NCI-H1930 (cell line): ENCODE data around the gene MIPOL1.
"Not testable (repeated sequence)": the region's sequence is repeated elsewhere in the genome, so short reads cannot be mapped to it uniquely, and the experiment has no call there.

Source experiments
- DNase-seq, 2 experiments: peaks; one replicate each; lab custom pipeline; 2025; lab: John Stamatoyannopoulos, UW

The MIPOL1 gene

DNA sequence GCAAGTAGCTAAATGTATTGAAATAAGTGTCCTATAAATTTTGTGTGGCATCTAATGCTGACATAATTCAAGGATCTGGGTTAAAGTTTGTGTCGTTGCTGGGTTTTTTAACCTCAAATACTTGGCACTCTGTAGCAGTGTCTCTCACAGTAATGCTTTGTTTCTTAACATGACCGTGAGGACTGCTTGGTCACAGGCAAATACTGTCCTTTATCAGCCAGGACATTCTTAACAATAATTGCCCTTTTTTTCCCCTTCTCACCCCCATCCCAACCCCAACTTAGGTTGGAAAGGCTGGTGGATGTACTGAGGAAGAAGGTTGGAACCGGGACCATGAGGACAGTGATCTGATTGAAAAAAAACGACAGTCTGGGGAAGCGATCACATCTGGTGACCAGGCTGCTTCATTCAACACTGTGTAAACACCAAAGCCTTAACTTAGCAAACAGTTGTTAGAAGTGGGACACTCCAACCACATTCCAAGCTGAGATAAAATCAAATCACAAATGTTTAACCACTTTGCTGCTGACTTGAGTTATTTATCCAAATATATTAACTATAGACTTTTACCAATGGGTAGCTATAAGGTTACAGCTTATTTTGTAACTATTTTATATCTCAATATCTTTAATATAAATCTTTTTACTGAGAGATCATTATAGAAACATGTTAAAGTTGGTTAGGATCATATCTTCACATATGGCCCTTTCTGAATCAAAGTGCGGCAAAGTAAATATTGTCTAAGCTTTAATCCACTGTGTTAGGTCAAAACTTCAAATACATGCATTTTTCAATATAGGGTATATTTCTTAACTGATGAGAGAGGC, 349.1 kb downstream of the MIPOL1 start:
- no peak for DNase-seq

DNA sequence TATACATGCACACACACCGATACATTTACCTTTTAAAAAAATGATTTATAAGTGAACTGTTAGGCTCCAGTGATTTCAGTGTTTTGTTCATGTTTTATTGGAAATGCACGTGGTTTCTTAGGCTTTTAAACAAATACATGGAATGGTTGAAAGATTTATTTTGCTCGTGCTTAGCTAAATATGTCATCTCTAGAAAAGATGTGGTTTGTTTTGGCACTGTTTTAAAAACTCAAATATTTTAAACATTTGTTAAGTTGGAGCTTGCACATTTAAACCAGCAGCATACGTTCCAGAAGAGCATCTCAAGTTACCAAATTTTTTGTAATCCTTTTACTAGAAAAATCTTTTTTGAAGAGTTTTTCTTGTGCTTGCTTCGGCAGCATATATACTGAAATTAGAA, 352.8 kb downstream of the MIPOL1 start:
- DNase-seq, result no peak

DNA sequence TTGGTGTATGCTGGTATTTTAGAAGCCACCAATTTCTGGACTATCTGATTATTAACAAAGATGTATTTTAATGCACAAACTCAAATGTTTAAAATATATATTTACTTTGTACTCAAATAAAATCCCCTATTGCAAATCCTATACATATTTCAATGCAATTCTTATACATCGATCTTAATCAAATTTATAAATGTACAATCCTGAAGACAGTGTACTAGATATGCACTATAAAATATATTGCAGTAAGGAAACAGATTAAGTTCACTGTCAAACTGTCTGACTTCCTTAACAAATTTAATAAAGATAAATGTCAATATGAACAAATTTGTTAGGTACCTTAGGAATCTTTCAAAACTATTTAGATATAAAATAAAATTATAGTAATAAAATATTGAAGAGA, 353.4 kb downstream of the MIPOL1 start:
- no peak for DNase-seq

DNA sequence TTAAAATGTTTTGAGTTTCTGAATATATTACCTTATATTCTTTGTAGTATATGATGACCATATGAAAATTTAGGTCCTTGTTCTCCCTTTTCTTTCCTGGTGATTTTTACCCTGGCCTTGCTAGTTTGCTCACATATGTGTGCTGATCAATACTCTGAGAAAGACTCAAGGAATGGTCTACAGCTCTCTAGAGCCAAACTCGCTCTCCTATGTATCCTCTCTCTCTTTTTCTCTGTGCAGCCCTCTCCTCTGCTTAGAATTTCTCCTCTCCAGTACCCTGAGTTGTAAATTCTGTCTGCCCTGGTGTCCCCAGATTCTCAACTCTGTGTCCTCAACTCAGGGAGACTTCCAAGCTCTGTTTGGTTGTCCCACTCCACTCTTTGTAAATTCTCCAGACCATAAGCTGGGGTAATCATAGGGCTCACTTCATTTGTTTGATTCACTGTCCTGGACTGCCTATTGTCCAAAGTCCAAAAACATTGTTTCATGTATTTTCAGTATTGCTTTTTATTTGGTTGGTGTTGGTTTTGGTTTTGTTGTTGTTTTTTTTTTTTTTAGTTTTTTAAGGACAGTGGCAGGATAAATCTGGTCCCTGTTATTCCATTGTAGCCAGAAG, 356.3 kb downstream of the MIPOL1 start:
- DNase-seq, result no peak

DNA sequence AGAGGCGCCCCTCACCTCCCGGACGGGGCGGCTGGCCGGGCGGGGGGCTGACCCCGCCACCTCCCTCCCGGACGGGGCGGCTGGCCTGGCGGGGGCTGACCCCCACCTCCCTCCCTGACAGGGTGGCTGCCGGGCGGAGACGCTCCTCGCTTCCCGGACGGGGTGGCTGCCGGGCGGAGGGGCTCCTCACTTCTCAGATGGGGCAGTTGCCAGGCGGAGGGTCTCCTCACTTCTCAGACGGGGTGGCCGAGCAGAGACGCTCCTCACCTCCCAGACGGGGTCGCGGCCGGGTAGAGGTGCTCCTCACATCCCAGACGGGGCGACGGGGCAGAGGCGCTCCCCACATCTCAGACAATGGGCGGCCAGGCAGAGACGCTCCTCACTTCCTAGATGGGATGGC, 357.9 kb downstream of the MIPOL1 start:
- DNase-seq, result not testable (repeated sequence)

DNA sequence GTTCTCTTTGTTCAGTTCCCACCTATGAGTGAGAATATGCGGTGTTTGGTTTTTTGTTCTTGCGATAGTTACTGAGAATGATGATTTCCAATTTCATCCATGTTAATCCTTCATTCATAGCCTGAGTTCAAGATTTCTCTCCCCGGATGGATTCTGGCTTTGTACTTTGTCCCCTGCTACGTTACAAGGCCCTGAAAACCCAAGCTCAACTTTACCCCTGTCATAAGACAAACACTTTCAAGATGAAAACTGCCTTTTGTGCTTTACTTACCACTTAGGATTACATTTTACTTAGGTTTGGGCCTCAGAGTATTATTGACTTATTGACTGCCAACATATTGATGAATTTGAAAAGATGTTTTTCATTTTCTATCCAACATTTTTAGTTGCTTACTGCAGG, 361.0 kb downstream of the MIPOL1 start:
- no peak for DNase-seq

DNA sequence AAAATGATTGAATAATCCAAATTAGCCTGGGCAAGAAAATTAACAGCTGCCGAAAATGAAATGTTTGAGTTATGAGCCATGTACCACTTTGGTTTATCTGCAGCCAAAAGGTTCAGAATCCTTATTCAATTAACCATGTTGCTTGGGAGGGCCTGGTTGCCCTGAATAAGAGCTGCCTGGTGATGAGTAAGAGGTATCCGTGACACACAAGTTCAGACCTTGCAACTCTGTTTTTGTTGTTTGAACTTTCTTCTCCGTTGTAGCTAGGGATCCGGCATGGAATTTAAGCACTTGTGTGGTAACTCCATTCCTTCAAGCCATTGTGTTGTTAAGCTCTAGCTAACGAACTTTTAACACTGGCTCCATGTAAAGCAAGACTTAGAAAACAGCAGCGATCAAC, 361.6 kb downstream of the MIPOL1 start:
- no peak for DNase-seq

DNA sequence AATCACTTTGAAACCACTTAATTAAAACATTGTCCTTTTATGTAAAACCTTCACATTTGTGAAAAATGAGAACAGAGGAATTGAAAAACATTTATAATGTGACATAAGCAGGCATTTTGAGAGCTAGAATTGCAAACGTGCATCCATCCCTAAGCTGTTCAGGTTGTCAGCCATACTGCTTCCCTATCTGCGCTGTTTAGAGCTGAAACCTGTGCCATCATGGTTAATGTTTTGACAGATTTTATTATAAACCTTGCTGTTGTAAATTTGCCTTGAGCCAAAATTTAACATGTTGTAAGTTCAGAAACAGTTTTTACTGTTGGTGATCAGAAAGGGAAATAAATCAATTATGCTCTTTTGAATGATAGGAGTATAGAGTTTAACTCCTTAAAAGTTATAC, 365.5 kb downstream of the MIPOL1 start:
- DNase-seq, result no peak

DNA sequence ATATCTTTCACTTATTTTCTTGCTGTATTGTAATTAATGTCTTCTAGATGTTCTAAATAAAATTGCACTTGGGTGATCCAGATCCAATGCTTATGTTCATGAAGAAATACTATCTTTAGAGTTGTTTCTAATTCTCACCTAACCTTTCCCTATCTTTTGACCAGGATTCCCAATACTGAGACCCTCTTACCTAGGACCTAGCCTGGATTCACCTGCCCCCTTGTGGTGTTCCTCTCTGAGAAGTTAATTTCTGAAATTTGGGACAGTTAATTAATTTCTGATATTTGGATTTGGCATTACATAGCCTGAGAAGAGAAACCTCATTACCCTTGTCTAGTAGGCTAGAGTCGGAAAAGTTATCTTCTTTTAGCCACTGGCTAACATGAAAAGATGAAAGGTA, 367.8 kb downstream of the MIPOL1 start:
- DNase-seq, result no peak

DNA sequence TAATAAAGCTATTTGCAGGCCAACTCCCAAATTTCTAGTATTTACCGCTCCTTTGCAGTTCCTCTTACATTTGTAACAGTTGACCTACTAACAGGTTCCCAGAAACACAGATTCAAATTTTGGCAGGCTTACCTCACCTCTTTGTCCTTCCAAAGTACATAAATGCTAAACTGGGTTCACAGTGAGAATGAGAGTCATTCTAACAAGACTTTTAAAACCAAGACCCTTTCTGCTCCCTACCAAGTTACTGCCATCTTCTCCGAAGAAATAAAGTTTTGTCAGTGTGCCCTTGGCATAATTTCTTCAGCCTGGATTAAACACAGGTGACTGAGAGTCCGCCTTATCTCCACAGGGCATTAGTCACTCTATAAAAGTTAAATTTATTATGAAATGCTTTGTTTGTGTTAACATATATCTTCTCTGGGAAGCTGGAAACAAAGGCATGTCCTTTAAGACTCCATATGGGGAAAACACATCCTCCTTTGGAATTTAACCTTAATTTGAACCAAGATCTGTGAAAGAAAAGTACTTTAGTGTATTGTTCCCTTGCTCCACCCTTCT, 369.2 kb downstream of the MIPOL1 start:
- no peak for DNase-seq

DNA sequence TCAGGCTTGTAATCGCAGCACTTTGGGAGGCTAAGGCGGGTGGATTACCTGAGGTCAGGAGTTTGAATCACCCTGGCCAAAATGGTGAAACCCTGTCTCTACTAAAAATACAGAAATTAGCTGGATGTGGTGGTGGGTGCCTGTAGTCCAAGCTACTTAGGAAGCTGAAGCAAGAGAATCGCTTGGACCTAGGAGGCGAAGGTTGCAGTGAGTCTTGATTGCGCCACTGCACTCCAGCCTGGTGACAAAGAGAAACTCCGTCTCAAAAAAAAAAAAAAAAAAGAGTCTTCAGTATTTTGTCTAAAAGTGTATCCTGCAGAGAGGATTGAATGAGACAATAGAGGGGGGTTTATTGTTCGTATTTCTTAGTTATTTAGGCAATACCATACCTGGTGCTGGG, 372.0 kb downstream of the MIPOL1 start:
- DNase-seq, result no peak

DNA sequence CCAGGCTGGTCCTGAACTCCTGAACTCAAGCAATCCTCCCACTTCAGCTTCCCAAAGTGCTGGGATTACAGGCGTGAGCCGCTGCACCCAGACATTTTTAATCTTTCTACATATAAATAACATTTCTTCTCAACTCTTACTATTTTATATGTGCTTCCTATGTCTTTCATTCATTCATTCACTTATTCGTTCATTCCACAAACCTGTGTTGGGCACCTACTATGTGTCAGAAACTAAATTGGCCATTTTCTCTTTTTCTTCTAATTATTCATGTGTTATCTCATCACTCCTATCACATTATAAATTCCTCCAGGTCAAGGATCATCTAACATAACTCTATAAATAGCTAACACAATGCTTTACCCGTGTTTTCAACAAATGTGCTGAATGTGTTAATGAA, 373.7 kb downstream of the MIPOL1 start:
- no peak for DNase-seq

DNA sequence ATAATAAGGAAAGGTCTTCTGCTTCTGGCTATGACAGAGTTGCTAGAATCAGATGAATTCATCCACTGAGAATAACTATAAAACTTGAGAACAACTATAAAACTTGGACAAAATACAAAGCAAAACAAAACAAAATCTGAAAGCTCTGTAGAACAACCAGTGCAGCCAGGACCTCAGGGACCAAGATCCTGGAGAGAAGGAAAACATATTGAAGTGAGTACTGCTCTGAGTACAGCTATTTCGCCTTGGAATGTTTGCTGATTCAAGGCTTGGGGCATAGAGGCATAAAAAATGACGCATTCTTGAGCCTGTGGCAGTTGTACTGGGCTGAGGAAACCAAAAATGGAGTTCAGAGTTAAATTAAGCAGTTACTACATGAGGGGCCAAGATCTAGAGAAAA, 375.6 kb downstream of the MIPOL1 start:
- DNase-seq, result no peak

DNA sequence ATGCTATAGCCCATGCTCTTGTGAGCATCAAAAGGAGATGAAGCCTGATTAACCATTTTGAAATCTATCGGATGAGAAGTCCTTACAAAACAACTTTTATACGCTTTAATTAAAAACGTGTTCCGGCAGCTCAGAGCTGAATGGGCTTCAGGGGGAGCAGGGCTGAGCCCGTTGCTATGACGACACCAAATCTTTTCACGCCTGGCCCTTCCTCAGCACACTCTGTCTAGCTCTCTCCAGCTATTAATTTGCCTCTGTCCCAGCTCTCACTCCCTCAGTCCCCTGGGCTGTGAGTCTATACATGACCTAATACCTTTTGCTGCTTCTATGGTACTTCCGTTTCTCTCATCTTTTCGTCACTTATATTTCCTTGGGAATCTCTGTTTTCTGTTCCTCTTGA, 381.5 kb downstream of the MIPOL1 start:
- DNase-seq, result no peak

DNA sequence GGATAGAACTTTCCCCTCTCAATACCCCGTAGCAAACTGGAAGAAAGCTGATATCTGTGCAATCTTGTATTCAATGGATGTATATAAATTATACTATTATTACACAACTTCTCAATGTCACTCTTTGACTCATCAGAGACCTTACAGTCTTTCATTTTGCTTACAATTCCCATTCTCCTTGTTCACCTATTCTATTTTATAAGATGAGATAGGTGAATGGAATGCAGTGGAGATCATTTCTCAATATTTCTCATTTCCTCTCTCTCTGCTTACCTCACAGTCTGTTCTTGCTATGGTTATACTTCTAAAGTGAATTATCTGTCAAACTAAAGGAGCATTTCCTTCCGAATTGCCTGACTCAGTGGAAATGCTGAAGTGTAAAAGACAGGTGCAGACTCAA, 382.4 kb downstream of the MIPOL1 start:
- DNase-seq, result no peak

DNA sequence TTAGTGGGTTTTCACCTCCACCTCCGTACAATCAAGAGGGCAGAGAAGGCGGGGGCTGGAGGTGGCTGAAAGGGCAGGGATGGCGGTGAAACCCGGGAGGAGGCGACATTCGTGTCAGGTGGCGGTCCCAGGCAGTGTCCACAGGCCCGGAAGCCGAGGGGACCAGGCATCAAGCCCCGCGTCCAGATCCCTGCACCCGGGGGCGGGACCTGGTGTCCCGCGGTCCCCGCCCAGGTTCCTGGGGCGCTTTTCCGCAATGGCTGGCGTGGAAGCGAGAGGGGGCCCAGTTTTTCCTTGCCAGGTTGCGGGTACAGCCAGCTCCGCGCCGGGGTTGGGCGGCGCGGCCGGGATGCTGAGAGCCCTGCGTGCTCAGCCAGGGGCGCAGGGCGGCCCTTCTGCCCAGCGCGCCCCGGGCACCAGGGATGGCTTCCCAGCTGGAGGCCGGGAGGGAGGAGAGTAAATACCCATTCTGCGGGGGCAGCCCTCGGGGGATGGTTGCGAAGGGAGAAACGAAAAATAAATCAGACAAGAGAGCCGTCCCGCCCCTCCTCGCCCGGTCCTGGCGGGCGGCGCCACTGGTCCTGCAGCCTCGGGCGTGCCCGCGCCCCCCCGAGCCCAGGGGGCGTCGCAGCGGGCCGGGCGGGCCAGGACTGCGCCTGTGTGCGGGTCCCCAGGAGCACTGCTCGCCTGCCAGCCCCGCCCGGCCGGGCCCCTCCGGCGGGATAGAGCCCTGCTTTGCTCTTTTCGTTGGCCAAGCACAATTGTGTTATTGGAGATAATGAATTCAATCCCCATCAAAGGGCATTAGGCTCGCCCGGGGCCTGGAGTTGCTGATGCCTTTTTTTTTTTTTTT, 385.8 kb downstream of the MIPOL1 start:
- DNase-seq, result peak; percentile 46 to 70

DNA sequence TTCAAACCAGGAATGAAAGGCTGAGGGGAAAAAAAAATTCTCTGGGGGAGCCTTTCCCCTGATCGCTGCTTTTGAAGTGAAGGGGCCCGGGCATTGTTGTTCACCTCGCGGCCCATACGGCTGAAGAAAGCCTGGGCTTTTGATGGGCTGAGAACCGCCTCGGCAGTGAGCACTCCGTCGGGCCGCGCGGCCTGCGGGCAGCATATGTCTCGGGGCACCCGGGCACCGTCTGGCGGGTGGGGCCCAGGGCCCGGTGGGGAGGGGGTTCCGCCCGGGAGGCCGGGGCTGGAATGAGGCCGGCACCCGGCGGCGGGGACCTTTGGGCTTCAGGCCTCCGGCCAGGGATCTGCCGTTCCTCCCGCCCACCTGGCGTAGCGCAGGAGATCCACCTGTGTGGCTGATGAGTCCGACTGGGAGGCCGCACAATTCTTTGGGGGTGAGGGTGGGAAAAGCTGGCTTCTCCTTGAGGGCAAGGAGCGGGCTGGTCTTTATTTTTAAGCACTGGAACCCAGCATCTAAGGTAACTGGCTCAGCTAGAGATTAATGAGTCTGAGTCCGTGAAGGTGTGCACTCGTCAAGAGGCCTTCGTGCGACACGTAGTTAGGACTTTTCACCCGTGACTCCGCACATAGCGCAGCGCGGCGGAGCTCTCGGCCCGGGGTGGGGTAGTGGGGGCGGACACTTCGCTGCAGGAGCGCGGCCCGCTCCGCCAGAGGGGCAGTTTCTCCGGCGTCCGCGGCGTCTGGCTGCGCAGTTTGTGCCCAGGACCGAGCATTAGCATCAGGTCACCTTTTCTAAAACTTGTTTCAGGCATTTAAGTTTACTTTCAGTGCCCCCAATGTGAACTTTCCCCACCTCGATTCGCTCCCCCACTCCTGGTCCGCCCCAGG, 386.7 kb downstream of the MIPOL1 start:
- DNase-seq, result no peak

DNA sequence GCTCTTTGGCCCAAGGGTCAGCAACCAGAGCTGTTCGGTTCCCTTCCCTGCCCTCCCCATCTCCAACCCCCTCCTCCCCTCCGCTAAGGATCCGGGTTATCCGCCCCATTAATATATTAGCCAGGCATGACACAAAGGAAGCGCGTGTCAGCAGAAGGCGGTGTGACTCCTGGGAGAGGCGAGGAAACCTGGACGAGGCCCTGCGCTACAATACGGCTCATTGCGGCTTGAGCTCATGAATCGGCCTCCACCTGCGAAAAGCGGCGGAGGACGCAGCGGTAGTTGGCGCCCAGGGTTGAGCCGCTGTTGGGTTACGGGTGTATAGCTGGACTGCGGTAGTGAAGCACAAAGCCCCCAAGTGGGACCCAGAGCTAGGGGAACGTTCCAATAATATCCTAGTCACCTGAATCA, 387.4 kb downstream of the MIPOL1 start:
- DNase-seq, result no peak

DNA sequence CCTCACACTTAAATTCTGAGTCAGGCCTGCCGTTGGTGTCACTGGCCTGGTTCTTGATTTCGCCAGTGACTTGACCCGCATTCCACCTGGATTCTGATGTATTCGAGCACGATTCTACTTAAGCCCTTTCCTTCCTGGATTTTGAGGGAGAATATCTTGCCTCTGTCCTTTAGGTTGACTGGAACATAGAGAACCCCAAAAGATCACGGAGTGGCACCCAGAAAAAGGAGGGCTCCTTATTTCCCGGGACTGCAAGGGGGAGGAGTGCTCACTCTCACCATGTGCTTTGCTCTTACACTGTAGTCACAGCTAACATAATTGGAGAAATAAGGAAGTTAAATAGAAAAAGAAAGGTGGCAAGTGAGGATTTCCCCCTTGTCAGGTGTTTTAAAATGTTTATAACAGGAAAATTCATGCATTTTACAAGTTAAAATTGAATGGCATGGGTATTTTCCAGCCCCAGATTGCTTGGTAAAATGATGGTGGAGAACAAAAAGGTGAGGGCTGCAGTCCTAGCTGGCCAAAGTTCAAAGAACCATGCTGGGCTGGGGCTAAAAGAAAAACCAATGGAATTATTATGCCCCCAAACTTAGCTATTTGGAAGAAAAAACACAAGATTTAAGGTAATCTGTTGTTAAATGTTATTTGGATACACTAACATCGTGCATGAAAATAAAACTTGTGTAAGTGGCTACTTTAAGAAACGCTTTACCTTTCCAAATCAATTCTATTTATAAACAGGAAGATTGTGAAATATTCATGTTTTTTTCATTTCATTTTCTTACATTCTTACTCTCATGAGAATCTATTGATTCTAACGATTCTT, 388.4 kb downstream of the MIPOL1 start:
- no peak for DNase-seq

DNA sequence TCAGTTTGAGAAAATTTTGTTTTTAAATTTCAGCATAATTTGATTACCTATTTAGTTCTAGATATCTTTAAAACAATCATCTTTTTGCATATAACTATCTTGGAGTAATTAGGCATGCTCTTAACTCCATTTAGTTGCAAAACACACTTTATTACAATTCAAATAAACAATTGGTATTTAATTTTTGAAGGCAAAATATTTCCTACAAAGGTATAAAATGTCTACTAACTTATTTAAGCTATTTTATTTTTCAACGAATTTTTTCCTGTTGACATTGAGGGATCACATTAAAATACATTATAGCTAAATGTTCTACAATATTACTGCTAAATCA, 389.0 kb downstream of the MIPOL1 start:
- no peak for DNase-seq
